Body of pancreas (tissue), 4 donors: Measurements from ENCODE around the gene LRIG2. TPM values are rescaled to one million over a fixed set of nuclear protein-coding genes. Genes with fewer than 3 reads are reported as not detected.

ENCODE experiments used
- ATAC-seq: fragments of 150-250 bp; one replicate; pipeline ENCODE4 v1.9.1; 2016
- DNase-seq, 4 donors: peaks; one replicate each; pipeline ENCODE4 v3.0.0-alpha.2; 2019
- H3K27ac ChIP-seq, 4 donors: fragments of 200-600 bp; sonication (generic); 1 replicate in 3 of 4; 2 replicates in 1 of 4; pipeline versions ENCODE4 v1.5.1 to v1.6.1; 2016 to 2019; ENCODE audit warnings: mild to moderate bottlenecking in 1 of 4, mixed read lengths in 1 of 4, moderate library complexity in 1 of 4
- H3K27me3 ChIP-seq, 2 donors: fragments of 200-600 bp; sonication (generic); one replicate each; pipeline ENCODE4 v1.6.0; 2016; ENCODE audit warnings: mild to moderate bottlenecking in 1 of 2
- H3K36me3 ChIP-seq, 2 donors: fragments of 200-600 bp; sonication (generic); replicated peaks in 1 of 2; 2 replicates each; pipeline ENCODE4 v1.5.1; 2016; ENCODE audit warnings: low read depth in 2 of 2; ENCODE audit not compliant: insufficient read depth in 1 of 2
- H3K4me1 ChIP-seq: fragments of 200-600 bp; sonication (generic); one replicate; pipeline ENCODE4 v1.6.0; 2016
- H3K4me3 ChIP-seq, 2 donors: fragments of 200-600 bp; sonication (generic); 1 replicate in 1 of 2; 2 replicates in 1 of 2; pipeline ENCODE4 v1.5.1; 2016 to 2019
- H3K9me3 ChIP-seq, 3 donors: fragments of 200-600 bp; sonication (generic); 1 replicate in 2 of 3; 2 replicates in 1 of 3; pipeline ENCODE4 v1.5.1; 2016
- POLR2A ChIP-seq, 3 donors: fragments of 450-650 bp; IDR thresholded peaks; one replicate each; pipeline ENCODE4 v1.6.1; 2016; ENCODE audit warnings: antibody characterized with exemption in 3 of 3, mild to moderate bottlenecking in 2 of 3
- WGBS, 2 donors: methylation state at CpG; one replicate each; pipeline ENCODE4 v1.1.5; 2017; 5-methylcytosine and 5-hydroxymethylcytosine counted together
- intact Hi-C: fragments of 100-400 bp; cut with DNase I; formaldehyde crosslinking; loops from one replicate; pipeline ENCODE4 v1.15.1; 2023
- total RNA-seq, 2 donors: library from RNA; depleted of rRNA; stranded (reverse); fragments of >200 nt; gene quantifications; one replicate each; pipeline ENCODE4 v1.1.0, GENCODE V29; 2016
- TF ChIP-seq, protein P1 (sequence below), 7 experiments: fragments of 450-650 bp in 4 of 7; fragments of 200-600 bp in 3 of 7; sonication (generic) in 3 of 7; IDR thresholded peaks; one replicate each; pipeline ENCODE4 v1.5.1; 2016 to 2019; ENCODE audit warnings: antibody characterized with exemption in 7 of 7

LRIG2 gene
- total RNA-seq, 2 donors from 2014 or later = 8.6 to 9.9 TPM

DNA sequence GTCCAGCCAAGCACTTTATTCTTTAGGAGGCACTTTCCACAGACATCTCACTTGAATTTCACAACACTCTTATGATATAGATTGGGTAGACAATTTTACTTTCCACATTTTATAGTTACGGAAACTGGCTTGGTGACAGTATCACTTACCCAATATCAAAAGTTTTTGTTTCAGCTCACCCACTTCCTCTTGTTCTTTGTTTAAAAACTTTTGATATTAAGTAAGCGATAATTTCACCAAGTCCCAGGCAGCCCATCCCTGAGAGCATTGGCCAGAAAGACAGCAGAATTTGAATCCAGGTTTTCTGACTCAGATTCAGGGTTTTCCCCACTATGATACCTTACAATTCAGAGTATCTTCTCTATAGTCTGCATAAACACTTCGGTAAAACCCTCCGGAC, 60.0 kb downstream of the LRIG2 start:
- Histone ChIP-seq H3K4me1 (peaks cover 11% of the 10 kb centered on the region), H3K36me3 (no peaks in the 10 kb centered on the region), H3K4me3 (no peak overlapping the region), H3K9me3 (no peaks in the 10 kb centered on the region), H3K27me3 (no peaks in the 10 kb centered on the region), H3K27ac (no peak overlapping the region)
- DNase-seq (no peak), ATAC-seq (no peak)
- no peak for TF ChIP-seq POLR2A (IDR thresholded peaks at IDR 0.05)
- TF ChIP-seq, protein P1, sequence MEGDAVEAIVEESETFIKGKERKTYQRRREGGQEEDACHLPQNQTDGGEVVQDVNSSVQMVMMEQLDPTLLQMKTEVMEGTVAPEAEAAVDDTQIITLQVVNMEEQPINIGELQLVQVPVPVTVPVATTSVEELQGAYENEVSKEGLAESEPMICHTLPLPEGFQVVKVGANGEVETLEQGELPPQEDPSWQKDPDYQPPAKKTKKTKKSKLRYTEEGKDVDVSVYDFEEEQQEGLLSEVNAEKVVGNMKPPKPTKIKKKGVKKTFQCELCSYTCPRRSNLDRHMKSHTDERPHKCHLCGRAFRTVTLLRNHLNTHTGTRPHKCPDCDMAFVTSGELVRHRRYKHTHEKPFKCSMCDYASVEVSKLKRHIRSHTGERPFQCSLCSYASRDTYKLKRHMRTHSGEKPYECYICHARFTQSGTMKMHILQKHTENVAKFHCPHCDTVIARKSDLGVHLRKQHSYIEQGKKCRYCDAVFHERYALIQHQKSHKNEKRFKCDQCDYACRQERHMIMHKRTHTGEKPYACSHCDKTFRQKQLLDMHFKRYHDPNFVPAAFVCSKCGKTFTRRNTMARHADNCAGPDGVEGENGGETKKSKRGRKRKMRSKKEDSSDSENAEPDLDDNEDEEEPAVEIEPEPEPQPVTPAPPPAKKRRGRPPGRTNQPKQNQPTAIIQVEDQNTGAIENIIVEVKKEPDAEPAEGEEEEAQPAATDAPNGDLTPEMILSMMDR (IDR thresholded peaks at IDR 0.05) = no peak
- intact Hi-C loops = no loop called here
- 89 to 98% methylated on average over 4 of the region's 4 CpGs for WGBS, 2 donors

DNA sequence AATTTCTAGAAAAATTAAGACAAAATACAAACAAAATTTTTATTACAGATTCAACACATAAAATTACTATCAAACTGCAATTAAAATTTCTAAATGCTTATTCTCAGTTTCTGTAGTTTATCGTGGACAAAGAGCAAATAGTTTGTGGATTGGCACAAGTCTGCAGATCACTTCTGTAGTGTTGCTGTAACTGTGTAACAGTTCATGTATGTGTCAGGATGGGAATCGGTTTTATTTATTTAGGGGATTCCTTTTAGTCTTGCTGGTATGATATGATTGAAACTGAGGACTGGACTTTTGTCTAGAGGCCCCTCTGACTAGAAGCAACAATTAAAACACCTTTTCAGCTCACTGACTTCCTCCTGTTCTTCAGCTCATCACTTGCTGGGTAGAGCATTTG, 60.8 kb downstream of the LRIG2 start:
- no peak overlapping the region for H3K27ac ChIP-seq
- WGBS, 2 donors = 23 to 27% methylated on average over 2 of the region's 2 CpGs
- ATAC-seq (no peak), DNase-seq (no peak)
- H3K27me3 ChIP-seq = no peaks in the 10 kb centered on the region
- no peak overlapping the region for H3K4me3 ChIP-seq
- H3K36me3 ChIP-seq = no peaks in the 10 kb centered on the region
- H3K4me1 ChIP-seq = peaks cover 11% of the 10 kb centered on the region
- no peak for TF ChIP-seq POLR2A (IDR thresholded peaks at IDR 0.05)
- TF ChIP-seq, protein P1 (IDR thresholded peaks at IDR 0.05) = no peak
- no peaks in the 10 kb centered on the region for H3K9me3 ChIP-seq
- intact Hi-C loops = no loop called here

DNA sequence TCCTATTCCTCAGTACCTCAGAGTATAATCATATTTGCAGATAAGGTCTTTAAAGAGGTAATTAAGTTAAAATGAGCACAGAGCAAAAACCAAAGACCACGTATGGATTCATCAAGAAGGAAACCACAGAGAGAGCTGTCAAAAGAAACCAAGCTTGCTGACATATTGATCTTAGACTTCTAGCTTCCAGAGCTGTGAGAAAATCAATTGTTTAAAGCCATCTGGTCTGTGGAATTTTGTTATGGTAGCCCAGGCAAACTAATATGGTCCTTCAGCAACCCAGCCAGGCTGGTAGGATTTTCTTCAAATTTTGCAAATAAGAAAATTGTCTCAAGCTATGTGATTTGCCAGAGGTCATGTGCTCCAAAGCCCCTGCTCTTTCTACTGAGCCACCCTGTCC, 62.5 kb downstream of the LRIG2 start:
- Histone ChIP-seq H3K36me3 (no peaks in the 10 kb centered on the region), H3K4me1 (peaks cover 15% of the 10 kb centered on the region), H3K4me3 (no peak overlapping the region), H3K27me3 (no peaks in the 10 kb centered on the region), H3K9me3 (no peaks in the 10 kb centered on the region), H3K27ac (no peak overlapping the region)
- intact Hi-C loops = no loop called here
- ATAC-seq = no peak
- TF ChIP-seq, protein P1 (IDR thresholded peaks at IDR 0.05) = no peak
- TF ChIP-seq POLR2A (IDR thresholded peaks at IDR 0.05) = no peak
- DNase-seq = no peak
- WGBS, 2 donors = 9 to 19% methylated on average over 1 of the region's 1 CpG

DNA sequence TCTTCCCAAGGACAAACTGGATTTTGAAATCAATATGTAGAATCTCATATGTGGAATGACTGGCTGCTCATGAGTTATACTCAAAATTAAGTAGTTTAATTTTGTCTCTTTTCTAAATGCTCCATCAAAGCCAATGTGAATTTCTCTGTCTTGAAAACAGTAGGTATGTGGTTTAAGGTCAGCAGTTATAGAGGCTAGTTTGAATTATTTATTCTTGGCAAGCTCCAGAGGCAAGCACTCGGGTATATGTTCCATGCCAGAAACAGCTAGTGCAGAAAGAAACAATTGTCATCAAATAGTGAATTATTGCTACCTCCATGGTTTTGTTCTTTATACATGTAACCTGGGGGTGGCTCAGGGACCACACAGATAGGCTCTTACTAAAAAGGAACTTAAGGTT, 63.5 kb downstream of the LRIG2 start:
- H3K9me3 ChIP-seq = no peaks in the 10 kb centered on the region
- no peak for ATAC-seq
- no peaks in the 10 kb centered on the region for H3K36me3 ChIP-seq
- no peak overlapping the region for H3K27ac ChIP-seq
- TF ChIP-seq POLR2A (IDR thresholded peaks at IDR 0.05) = no peak
- TF ChIP-seq, protein P1 (IDR thresholded peaks at IDR 0.05) = no peak
- no peak for DNase-seq
- peaks cover 25% of the 10 kb centered on the region for H3K4me1 ChIP-seq
- no peak overlapping the region for H3K4me3 ChIP-seq
- intact Hi-C loops = no loop called here
- no peaks in the 10 kb centered on the region for H3K27me3 ChIP-seq
- WGBS, 2 donors = 32 to 34% methylated on average over 1 of the region's 1 CpG

DNA sequence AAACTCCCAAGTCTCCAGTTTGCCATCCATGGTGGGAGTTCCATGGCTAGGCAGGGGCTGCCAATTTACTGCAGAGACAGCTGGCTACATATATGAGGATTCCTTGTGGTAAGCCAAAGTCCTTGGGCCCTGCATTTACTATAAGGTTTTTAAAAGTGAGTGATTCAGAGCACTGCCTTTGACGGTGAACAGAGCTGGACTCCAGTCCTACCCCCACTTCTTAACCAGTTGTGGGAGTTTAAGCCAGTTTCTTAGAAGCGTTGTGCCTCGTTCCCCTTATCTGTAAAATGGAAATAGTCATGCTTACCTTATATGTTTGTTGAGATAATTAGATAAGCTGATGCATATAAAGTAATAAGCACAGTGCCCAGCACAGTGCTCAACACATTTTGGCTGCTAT, 64.6 kb downstream of the LRIG2 start:
- no peak overlapping the region for H3K27ac ChIP-seq
- DNase-seq = no peak
- WGBS, 2 donors = 56 to 60% methylated on average over 3 of the region's 3 CpGs
- no peak for ATAC-seq
- H3K9me3 ChIP-seq = no peaks in the 10 kb centered on the region
- TF ChIP-seq, protein P1 (IDR thresholded peaks at IDR 0.05) = no peak
- TF ChIP-seq POLR2A (IDR thresholded peaks at IDR 0.05) = no peak
- no peak overlapping the region for H3K4me3 ChIP-seq
- no peaks in the 10 kb centered on the region for H3K27me3 ChIP-seq
- intact Hi-C loops = no loop called here
- peaks cover 28% of the 10 kb centered on the region for H3K4me1 ChIP-seq
- H3K36me3 ChIP-seq = no peaks in the 10 kb centered on the region
